NCI-H2107 treated with DMSO at 0.1 percent for 48 hours (cell line): Measurements from ENCODE around the gene SLC9C2.
"Not testable (repeated sequence)": the region's sequence is repeated elsewhere in the genome, so short reads cannot be mapped to it uniquely, and the experiment has no call there.

Source experiments
- DNase-seq: peaks from one replicate; lab custom pipeline; 2025; ENCODE audit not compliant: unreplicated experiment; lab: John Stamatoyannopoulos, UW

The SLC9C2 gene

DNA sequence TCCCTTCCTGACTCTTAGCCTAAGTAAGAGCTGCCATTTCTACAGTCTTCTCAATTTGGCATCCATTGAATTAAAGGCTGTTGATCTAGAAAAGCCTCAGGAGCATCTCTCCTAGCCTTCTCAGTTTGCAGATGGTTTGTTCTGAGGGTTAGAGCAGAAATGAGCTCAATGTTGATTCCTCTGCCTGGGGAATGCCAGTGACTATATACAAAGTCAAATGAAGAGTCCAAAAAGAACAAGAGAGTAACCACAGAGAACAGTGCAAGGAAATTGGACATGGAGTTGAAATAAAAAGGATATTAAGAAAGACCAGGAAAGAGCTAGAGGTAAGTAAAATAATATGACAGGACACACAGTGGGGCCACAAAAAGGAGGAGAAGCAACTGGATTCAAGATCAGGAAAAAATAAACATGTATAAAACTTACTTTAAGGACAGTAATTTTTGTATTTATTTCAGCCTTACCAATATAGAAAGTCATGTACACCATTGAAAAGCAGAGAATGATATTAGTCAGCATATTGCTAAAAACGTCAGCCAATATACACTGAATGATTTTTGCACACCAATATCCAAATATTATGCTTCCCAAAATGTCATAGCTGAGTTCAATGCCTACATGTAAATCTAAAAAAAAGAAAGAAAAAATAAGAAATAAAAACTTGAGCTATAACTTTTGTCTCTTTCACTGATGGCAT is 21.3 kb downstream of the SLC9C2 start:
- no peak for DNase-seq

GRCh38 chr1:173580658-173581057 is 22.2 kb downstream of the SLC9C2 start:
- no peak for DNase-seq

DNA sequence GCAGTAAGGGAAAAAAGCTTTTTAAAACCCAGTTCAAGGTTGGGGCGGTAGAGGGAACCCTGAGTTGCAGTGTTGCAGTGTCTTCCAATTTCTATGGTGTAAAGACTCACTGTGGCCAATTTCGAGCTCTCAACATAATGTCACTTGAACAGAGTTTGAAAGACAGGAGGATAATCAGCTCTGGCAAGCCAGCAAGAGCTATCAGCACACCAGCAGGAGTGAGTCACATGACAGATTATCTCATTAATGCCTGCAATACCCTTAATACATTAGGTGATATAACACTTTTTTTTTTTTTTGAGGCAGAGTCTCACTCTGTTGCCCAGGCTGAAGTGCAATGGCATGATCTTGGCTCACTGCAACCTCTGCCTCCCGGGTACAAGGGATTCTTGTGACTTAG is 22.8 kb downstream of the SLC9C2 start:
- DNase-seq, result no peak

- no peak for DNase-seq
These were observed 29.3 kb downstream of the SLC9C2 start for GRCh38 chr1:173573596-173573995.

DNA sequence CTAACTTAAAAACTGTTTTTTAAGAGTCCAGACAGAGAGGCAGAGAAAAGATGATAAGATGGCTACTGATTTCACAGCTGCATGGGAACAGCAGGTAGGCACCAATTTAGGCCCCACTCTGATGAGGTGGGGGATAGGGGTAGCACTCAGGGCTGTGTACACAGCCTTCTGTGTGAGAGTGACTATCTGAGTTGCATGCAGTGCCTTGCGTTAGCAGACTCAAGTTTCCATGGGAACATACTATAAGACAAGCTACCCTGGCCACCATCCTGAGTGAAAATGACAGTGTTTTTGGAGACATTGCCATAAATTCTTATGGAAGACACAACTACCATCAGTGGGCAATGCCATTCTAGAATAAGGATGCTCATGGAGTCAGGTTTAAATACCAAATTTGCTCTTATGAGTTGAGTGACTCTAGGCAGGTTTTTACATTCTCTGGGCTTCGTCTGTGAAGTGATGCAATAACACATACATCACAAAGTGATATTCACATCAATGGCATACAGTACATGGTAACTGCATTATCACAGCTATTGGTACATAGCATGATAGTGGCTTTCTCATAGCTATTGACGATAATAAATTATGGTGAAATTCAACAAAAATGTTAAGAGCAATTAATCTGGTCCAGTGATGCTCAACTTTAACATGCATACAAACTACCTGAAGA is 30.5 kb downstream of the SLC9C2 start:
- no peak for DNase-seq

DNA sequence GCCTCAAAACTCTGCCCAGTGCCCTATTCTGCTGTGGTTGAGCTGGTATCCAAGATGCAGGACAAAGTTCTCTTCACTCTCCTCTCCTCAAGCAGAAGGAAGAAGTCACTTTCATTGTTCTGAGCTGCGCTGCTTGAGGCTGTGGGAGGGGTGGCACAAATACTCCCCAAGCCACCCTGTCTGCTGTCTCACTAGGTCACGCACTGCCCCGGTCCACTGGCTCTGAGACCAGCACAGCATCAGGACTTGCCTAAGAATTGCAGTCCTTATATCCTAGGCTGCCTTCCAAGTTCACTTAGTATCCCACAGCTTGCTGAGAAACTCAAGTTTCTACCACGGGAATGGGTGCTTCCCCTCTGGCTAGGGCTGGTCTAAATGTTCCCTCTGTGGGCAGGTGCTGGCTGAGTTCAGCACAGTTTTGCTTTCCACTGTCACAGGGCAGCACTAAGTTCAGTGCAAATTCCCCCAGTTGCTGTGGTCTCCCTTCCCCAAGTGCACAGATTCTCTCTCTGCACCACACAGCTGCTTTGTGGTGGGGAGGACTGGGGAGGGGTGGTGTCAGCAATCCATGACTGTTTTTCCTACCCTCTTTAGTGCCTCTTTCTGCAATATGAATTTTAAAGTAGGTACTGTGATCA is 32.4 kb downstream of the SLC9C2 start:
- no peak for DNase-seq

DNA sequence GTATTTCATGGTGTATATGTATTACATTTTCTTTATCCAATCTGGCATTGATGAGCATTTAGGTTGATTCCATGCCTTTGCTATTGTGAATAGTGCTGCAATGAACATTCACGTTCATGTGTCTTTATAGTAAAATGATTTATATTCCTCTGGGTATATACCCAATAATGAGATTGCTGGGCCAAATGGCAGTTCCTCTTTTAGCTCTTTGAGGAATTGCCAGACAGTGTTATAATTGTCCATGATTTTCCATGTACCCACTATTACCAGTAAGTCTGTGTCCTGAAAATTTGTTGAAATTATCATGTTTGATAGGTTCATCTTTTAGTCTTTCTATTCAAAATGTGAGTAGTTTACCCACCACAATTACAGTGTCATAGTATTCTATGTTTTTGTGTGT is 34.4 kb downstream of the SLC9C2 start:
- DNase-seq, result no peak

- DNase-seq, result not testable (repeated sequence)
These were observed 39.0 kb downstream of the SLC9C2 start for GRCh38 chr1:173563846-173564245.

DNA sequence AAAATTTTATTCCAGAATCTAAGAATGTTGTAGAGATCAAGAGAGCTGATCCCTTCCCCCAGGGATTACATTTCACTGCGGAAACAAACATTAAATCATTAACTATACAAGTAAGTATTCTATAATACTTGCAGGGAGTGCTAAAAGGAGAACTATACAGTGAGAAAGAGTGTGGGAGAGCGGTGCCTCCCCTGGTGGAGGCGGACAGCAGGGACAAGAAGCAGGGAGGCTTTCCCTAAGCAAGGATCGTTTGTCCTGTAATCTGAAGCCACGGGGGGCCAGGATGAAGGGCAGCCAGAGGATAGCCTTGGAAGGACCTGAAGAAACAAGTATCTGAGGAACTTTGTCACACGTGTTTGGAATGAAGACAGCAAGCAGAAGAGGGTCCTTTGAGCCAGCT is 40.1 kb downstream of the SLC9C2 start:
- no peak for DNase-seq

DNA sequence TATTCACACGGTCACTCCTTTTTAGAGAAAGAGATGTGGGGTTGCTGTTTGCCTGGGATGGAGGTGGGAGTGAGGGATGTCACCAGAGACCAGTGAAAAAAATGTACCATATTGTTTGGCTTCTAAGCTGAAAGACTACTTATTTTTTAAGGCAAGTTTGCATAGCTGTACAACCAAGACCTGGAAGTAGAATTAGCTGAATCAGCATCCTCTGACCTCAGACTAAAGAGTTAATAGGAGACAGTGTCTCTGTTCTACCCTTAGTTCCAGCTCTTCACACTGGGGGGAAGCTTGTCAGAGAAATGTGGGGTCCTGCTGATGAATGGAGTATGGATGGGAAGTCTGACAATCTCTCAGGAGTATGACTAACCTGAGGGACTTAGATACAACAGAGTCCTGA is 41.6 kb downstream of the SLC9C2 start:
- no peak for DNase-seq

DNA sequence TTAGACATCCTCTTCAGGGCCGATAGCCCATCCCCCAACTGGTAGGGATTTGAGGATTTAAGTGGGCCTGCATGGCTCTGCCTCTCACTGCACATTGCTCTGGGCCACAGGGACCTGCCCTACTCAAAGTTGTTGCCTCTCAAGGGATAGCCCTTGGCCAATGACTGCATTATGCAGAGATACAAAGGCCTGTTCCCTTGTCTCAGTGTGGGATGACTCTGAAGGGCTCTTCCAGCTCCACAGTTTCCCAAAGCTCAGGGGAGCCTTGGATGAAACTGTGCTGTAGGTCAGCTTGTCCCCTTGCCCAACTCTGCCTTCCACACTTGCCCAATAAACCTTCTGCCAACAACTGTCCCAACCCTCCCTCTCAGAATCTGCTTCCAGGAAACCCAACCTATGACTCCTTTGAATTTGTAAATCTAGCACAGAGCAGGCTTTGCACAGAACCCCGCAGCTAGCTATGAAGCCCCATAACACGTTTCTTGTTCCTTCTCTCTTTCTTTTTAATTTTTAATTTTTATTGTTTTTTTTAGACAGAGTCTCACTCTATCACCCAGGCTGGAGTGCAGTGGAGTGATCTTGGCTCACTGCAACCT is 42.5 kb downstream of the SLC9C2 start:
- DNase-seq, result no peak

DNA sequence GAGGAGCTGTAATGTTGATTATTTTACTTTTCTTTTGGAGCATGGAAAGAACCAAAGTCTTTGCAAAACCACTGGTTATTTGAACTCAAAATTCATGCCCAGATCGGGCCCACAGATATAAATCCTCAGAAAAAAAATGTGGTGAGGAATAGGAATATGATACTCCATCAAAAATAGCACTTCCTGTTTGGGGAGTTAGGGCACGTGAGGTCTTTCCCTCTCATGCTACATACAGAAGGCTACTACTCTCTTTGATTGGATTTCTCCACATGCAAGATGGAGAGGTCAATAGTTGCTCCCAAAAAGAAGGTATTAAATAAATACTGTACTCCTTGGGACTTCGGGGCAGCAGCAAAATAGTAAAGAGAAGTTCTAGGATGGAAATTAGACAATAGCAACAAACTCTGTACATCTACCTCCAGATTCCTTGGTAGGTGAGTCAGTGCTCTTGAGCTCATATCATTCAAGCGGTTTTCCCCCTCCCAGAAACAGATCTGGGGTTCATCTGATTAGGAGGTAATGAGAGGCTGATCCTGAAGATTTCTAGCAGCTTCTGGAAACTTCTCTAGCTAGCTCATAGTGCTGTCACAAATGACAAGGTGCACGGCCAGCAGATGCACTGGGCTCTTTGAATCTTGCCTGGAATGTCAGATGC is 47.1 kb downstream of the SLC9C2 start:
- DNase-seq, result no peak

GRCh38 chr1:173554541-173555250 is 48.2 kb downstream of the SLC9C2 start:
- no peak for DNase-seq

- no peak for DNase-seq
These were observed 48.8 kb downstream of the SLC9C2 start for GRCh38 chr1:173554089-173554488.

- DNase-seq, result no peak
These were observed 49.6 kb downstream of the SLC9C2 start for GRCh38 chr1:173553312-173553711.

GRCh38 chr1:173551699-173552098 is 51.2 kb downstream of the SLC9C2 start:
- DNase-seq, result no peak

DNA sequence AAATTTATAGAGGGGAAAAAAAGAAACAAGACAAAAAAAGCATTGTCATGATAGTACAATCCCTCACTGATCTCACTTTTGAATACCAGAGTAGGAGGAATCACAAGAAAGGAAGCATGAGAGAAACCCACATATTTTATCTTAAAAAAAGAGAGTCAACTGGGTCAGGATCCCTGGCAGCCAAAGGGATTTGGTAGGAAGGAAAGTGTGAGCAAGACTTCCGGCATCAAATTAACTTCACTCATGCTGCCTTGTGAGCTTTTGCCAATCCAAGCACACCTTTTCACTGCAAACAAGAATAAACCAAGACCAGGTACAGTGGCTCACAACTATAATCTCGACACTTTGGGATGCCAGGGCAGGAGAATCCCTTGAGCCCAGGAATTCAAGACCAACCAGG is 53.1 kb downstream of the SLC9C2 start:
- no peak for DNase-seq

- no peak for DNase-seq
These were observed 57.2 kb downstream of the SLC9C2 start for GRCh38 chr1:173545688-173546087.

DNA sequence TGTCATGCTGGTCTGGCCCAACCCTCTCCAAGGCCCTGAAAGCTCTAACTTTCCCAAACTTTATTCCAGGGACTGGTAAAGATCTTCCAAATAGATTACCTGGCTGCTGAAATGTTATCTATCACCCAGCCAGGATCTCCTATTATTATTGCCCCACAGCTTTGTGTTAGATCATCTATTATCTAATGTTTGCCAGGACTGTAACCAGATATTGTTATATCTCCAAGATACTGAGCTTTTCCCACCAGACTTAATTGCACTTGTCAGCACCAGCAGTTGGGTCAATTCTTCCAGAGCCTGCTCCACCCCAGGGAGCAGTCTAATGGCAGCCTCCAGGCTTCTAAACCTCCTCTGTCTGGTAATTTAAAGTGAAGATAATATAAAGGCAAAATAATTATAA is 66.6 kb downstream of the SLC9C2 start:
- DNase-seq, result no peak

GRCh38 chr1:173532237-173532636 is 70.6 kb downstream of the SLC9C2 start:
- no peak for DNase-seq
